GM12878 (cell line): ENCODE data around the gene CTCFL. TPM values are rescaled to one million over a fixed set of nuclear protein-coding genes. Genes with fewer than 3 reads are reported as not detected.

Source experiments
- BHLHE40 ChIP-seq, 2 experiments: fragments of 450-650 bp in 1 of 2; IDR thresholded peaks; 2 replicates each; pipeline ENCODE4 v1.6.1; 2011 to 2017; ENCODE audit warnings: low read depth in 2 of 2, borderline replicate concordance in 1 of 2, improper control_type of control experiment in 1 of 2, low read length in 1 of 2, mild to moderate bottlenecking in 1 of 2
- CTCF ChIP-seq, 3 experiments: IDR thresholded peaks in 2 of 3; conservative IDR thresholded peaks in 1 of 3; 2 replicates each; pipeline ENCODE4 v1.5.1; 2011; ENCODE audit warnings: low read depth in 3 of 3, low read length in 3 of 3, mild to moderate bottlenecking in 3 of 3, control low read depth in 2 of 3, moderate library complexity in 2 of 3, inconsistent platforms in 1 of 3, mixed read lengths in 1 of 3; ENCODE audit not compliant: control insufficient read depth in 2 of 3, insufficient read depth in 1 of 3; ENCODE audit errors: extremely low read depth in 1 of 3
- CUX1 ChIP-seq: IDR thresholded peaks from 2 replicates; pipeline ENCODE4 v1.6.1; 2012; ENCODE audit warnings: improper control_type of control experiment, low read depth, low read length; ENCODE audit not compliant: insufficient replicate concordance
- GABPA ChIP-seq: IDR thresholded peaks from 2 replicates; pipeline ENCODE4 v1.6.1; 2014; ENCODE audit warnings: antibody characterized with exemption, low read depth, mild to moderate bottlenecking, inconsistent platforms
- HDAC2 ChIP-seq: fragments of 200-600 bp; sonication (generic); IDR thresholded peaks from 2 replicates; pipeline ENCODE4 v1.6.1; 2017
- IKZF2 ChIP-seq, 2 experiments: fragments of 450-650 bp; IDR thresholded peaks; 2 replicates each; pipeline ENCODE4 v1.6.1; 2017; ENCODE audit warnings: mild to moderate bottlenecking in 2 of 2, moderate library complexity in 2 of 2
- IRF5 ChIP-seq: fragments of 450-650 bp; IDR thresholded peaks from 2 replicates; pipeline ENCODE4 v1.6.1; 2017; ENCODE audit warnings: borderline replicate concordance
- NFXL1 ChIP-seq: fragments of 450-650 bp; IDR thresholded peaks from 2 replicates; pipeline ENCODE4 v1.6.1; 2017; ENCODE audit warnings: antibody characterized with exemption, mild to moderate bottlenecking, borderline replicate concordance
- NR2C2 ChIP-seq: IDR thresholded peaks from 2 replicates; pipeline ENCODE4 v1.6.1; 2011; ENCODE audit warnings: borderline replicate concordance, low read depth; ENCODE audit not compliant: control insufficient read depth, insufficient read length
- POU2F2 ChIP-seq: IDR thresholded peaks from 3 replicates; pipeline ENCODE4 v1.6.1; 2011; ENCODE audit warnings: low read depth, mild to moderate bottlenecking, low read length, borderline replicate concordance
- RAD21 ChIP-seq: IDR thresholded peaks from 2 replicates; pipeline ENCODE4 v1.6.1; 2011; ENCODE audit warnings: mild to moderate bottlenecking, low read depth, low read length, moderate library complexity; ENCODE audit not compliant: insufficient read depth
- SMAD1 ChIP-seq: fragments of 450-650 bp; IDR thresholded peaks from 2 replicates; pipeline ENCODE4 v1.6.1; 2018; ENCODE audit warnings: mild to moderate bottlenecking, low read depth; ENCODE audit not compliant: partially characterized antibody
- SPI1 ChIP-seq: IDR thresholded peaks from 2 replicates; pipeline ENCODE4 v1.6.1; 2011; ENCODE audit warnings: low read depth, mild to moderate bottlenecking, low read length, moderate library complexity, borderline replicate concordance; ENCODE audit not compliant: insufficient read depth
- SREBF2 ChIP-seq: IDR thresholded peaks from 2 replicates; pipeline ENCODE4 v1.6.1; 2012; ENCODE audit warnings: mild to moderate bottlenecking, low read length
- ZBTB33 ChIP-seq: fragments of 450-650 bp; IDR thresholded peaks from 2 replicates; pipeline ENCODE4 v1.6.1; 2017; ENCODE audit warnings: mild to moderate bottlenecking
- ZNF207 ChIP-seq: fragments of 450-650 bp; IDR thresholded peaks from 2 replicates; pipeline ENCODE4 v1.6.1; 2014; ENCODE audit warnings: antibody characterized with exemption, mild to moderate bottlenecking, borderline replicate concordance
- polyA plus RNA-seq, 11 experiments: library from polyadenylated mRNA; depleted of rRNA in 4 of 11; unstranded in 6 of 11; stranded (reverse) in 5 of 11; fragments of >200 nt; fragmentation: Nextera tagmentation in 4 of 11; fragmentation: Illumina TruSeq in 1 of 11; extraction: Ambion mirVana in 4 of 11; extraction: Trizol in 1 of 11; gene quantifications; 1 replicate in 1 of 11; 2 replicates in 10 of 11; pipeline versions ENCODE4 v1.2.1 to v1.2.3, GENCODE V29; 2011 to 2016; ENCODE audit warnings: inconsistent platforms in 2 of 11, missing spikeins in 2 of 11, low read depth in 1 of 11
- total RNA-seq, 4 experiments: library from RNA; depleted of rRNA in 3 of 4; stranded (reverse); fragments of >200 nt in 3 of 4; fragmentation: Illumina TruSeq in 1 of 4; extraction: Trizol in 1 of 4; gene quantifications; 2 replicates each; pipeline versions ENCODE4 v1.2.1 to v1.2.3, GENCODE V29; 2013 to 2021
- TF ChIP-seq, protein P1 (sequence below): IDR thresholded peaks from 2 replicates; pipeline ENCODE4 v1.6.1; 2012; ENCODE audit warnings: low read depth, low read length, improper control_type of control experiment

The CTCFL gene
- total and polyA plus RNA-seq, 10 of the 15 experiments (the other 5 are each of a cell fraction or from before 2014, with no cell fraction given): 0.06 to 0.20 (median 0.11) TPM; not detected in 4

GRCh38 chr20:57480444-57481160 is 44.3 kb downstream of the CTCFL start (continued):
- TF ChIP-seq ZBTB33 (no peak), NR2C2 (no peak), SPI1 (peak; percentile 44), HDAC2 (peak; percentile 22; the same call in 1 of the 2 replicates), SMAD1 (no peak), IRF5 (no peak), RAD21 (peak; percentile 1; the same call in 1 of the 2 replicates), GABPA (no peak), POU2F2 (peak; percentile 72; the same call in 2 of the 3 replicates), IKZF2 (IDR thresholded peaks at IDR 0.05) (0 out of 4 replicates have a peak, but pooled peaks have one; percentile 24 to 26), NFXL1 (no peak), CTCF (IDR thresholded peaks at IDR 0.05 in 2 of 3, conservative IDR thresholded peaks at IDR 0.05 in 1 of 3; ENCODE audit: control insufficient read depth in 2 of 3, extremely low read depth in 1 of 3, insufficient read depth in 1 of 3, low read depth in 3 of 3, low read length in 3 of 3) (no peak), CUX1 (no peak), ZNF207 (no peak), BHLHE40 (IDR thresholded peaks at IDR 0.05; ENCODE audit: borderline replicate concordance in 1 of 2, low read depth in 2 of 2, low read length in 1 of 2) (peak; percentile 99), SREBF2 (no peak)
- TF ChIP-seq, protein P1, sequence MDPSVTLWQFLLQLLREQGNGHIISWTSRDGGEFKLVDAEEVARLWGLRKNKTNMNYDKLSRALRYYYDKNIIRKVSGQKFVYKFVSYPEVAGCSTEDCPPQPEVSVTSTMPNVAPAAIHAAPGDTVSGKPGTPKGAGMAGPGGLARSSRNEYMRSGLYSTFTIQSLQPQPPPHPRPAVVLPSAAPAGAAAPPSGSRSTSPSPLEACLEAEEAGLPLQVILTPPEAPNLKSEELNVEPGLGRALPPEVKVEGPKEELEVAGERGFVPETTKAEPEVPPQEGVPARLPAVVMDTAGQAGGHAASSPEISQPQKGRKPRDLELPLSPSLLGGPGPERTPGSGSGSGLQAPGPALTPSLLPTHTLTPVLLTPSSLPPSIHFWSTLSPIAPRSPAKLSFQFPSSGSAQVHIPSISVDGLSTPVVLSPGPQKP: no peak
